Measurements from ENCODE around the gene TMEM132D.

- TF ChIP-seq, protein P1, sequence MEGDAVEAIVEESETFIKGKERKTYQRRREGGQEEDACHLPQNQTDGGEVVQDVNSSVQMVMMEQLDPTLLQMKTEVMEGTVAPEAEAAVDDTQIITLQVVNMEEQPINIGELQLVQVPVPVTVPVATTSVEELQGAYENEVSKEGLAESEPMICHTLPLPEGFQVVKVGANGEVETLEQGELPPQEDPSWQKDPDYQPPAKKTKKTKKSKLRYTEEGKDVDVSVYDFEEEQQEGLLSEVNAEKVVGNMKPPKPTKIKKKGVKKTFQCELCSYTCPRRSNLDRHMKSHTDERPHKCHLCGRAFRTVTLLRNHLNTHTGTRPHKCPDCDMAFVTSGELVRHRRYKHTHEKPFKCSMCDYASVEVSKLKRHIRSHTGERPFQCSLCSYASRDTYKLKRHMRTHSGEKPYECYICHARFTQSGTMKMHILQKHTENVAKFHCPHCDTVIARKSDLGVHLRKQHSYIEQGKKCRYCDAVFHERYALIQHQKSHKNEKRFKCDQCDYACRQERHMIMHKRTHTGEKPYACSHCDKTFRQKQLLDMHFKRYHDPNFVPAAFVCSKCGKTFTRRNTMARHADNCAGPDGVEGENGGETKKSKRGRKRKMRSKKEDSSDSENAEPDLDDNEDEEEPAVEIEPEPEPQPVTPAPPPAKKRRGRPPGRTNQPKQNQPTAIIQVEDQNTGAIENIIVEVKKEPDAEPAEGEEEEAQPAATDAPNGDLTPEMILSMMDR (IDR thresholded peaks at IDR 0.05): no peak
- no peak for TF ChIP-seq EZH2phosphoT487 (IDR thresholded peaks at IDR 0.05)
- TF ChIP-seq EZH2 (IDR thresholded peaks at IDR 0.05): no peak
Observed at GRCh38 chr12:129826273-129826672, 77.6 kb downstream of the TMEM132D start.
